ENCODE data around the gene FRMD4A.

GRCh38 chr10:13703997-13704536, 626.7 kb downstream of the FRMD4A start:
- TF ChIP-seq HDGF (IDR thresholded peaks at IDR 0.05; ENCODE audit: borderline replicate concordance) (no peak), FOXK2 (IDR thresholded peaks at IDR 0.05) (no peak), ELF4 (IDR thresholded peaks at IDR 0.05) (no peak), BHLHE40 (IDR thresholded peaks at IDR 0.05; ENCODE audit: borderline replicate concordance) (no peak), FOXM1 (IDR thresholded peaks at IDR 0.05; ENCODE audit: borderline replicate concordance) (no peak), L3MBTL2 (conservative IDR thresholded peaks at IDR 0.05) (no peak), TARDBP (IDR thresholded peaks at IDR 0.05) (no peak), SP1 (IDR thresholded peaks at IDR 0.05) (no peak)
